Lower leg skin (tissue), 3 donors: ENCODE data around the gene HLTF.

Source experiments
- CTCF ChIP-seq, 3 donors: fragments of 450-650 bp; IDR thresholded peaks; one replicate each; pipeline ENCODE4 v1.5.1; 2016; ENCODE audit warnings: antibody characterized with exemption in 3 of 3, mild to moderate bottlenecking in 3 of 3, moderate library complexity in 2 of 3
- POLR2A ChIP-seq, 2 donors: fragments of 450-650 bp; IDR thresholded peaks; one replicate each; pipeline ENCODE4 v1.6.1; 2016 to 2017; ENCODE audit warnings: antibody characterized with exemption in 2 of 2, mild to moderate bottlenecking in 1 of 2, moderate library complexity in 1 of 2

GRCh38 chr3:149115114-149115513 is 28.8 kb upstream of the HLTF start:
- TF ChIP-seq CTCF (IDR thresholded peaks at IDR 0.05), result no peak
- no peak for TF ChIP-seq POLR2A (IDR thresholded peaks at IDR 0.05)
